Osteoblast (primary cell): ENCODE measurements around the gene LIG3. TPM values are rescaled to one million over a fixed set of nuclear protein-coding genes. Genes with fewer than 3 reads are reported as not detected.
A peak's percentile ranks its signal among the peaks of the same experiment; 100 is the strongest.

Source experiments
- DNase-seq: peaks from one replicate; pipeline ENCODE4 v3.0.0; 2011; ENCODE audit warnings: low spot score, mixed read lengths; ENCODE audit not compliant: insufficient read length; ENCODE audit errors: missing footprints
- H2AFZ ChIP-seq: 2 replicates; pipeline ENCODE4 v1.6.0; 2011; ENCODE audit warnings: mild to moderate bottlenecking, low read length
- H3K27ac ChIP-seq: 2 replicates; pipeline ENCODE4 v1.5.1; 2011; ENCODE audit warnings: mild to moderate bottlenecking, low read depth, low read length, moderate library complexity
- H3K27me3 ChIP-seq: 2 replicates; pipeline ENCODE4 v1.6.0; 2012; ENCODE audit warnings: mild to moderate bottlenecking, control low read depth, inconsistent platforms, low read length, moderate library complexity; ENCODE audit not compliant: insufficient read depth
- H3K36me3 ChIP-seq: 2 replicates; pipeline ENCODE4 v1.5.1; 2011; ENCODE audit warnings: mild to moderate bottlenecking, low read length, control low read depth, moderate library complexity; ENCODE audit not compliant: insufficient read depth
- H3K4me1 ChIP-seq: 2 replicates; pipeline ENCODE4 v1.5.1; 2011; ENCODE audit warnings: mild to moderate bottlenecking, low read length, control low read depth, moderate library complexity; ENCODE audit not compliant: insufficient read depth
- H3K4me2 ChIP-seq: 2 replicates; pipeline ENCODE4 v1.6.0; 2011; ENCODE audit warnings: mild to moderate bottlenecking, low read length; ENCODE audit not compliant: insufficient read depth
- H3K4me3 ChIP-seq: fragments of 200-600 bp; sonication (generic); 3 replicates; pipeline ENCODE4 v1.5.1; 2012; ENCODE audit warnings: mild to moderate bottlenecking, low read length, inconsistent platforms; ENCODE audit not compliant: insufficient read depth
- H3K79me2 ChIP-seq: 2 replicates; pipeline ENCODE4 v1.6.0; 2012; ENCODE audit warnings: mild to moderate bottlenecking, low read length, control low read depth, inconsistent platforms; ENCODE audit not compliant: insufficient read depth
- H3K9me3 ChIP-seq: 2 replicates; pipeline ENCODE4 v1.5.1; 2011; ENCODE audit warnings: low read depth, low read length, control low read depth
- H4K20me1 ChIP-seq: 2 replicates; pipeline ENCODE4 v1.6.0; 2012; ENCODE audit warnings: mild to moderate bottlenecking, low read length, control low read depth; ENCODE audit not compliant: insufficient read depth
- total RNA-seq: library from RNA; depleted of rRNA; stranded (reverse); fragments of >200 nt; gene quantifications from 2 replicates; pipeline ENCODE4 v1.2.3, GENCODE V29; 2012
- TF ChIP-seq, protein P1 (sequence below): IDR thresholded peaks from 2 replicates; pipeline ENCODE4 v1.5.1; 2011; ENCODE audit warnings: mild to moderate bottlenecking, low read depth, low read length, moderate library complexity; ENCODE audit errors: extremely low read depth

Gene LIG3
- total RNA-seq, 1 donor = 26.1 TPM

DNA sequence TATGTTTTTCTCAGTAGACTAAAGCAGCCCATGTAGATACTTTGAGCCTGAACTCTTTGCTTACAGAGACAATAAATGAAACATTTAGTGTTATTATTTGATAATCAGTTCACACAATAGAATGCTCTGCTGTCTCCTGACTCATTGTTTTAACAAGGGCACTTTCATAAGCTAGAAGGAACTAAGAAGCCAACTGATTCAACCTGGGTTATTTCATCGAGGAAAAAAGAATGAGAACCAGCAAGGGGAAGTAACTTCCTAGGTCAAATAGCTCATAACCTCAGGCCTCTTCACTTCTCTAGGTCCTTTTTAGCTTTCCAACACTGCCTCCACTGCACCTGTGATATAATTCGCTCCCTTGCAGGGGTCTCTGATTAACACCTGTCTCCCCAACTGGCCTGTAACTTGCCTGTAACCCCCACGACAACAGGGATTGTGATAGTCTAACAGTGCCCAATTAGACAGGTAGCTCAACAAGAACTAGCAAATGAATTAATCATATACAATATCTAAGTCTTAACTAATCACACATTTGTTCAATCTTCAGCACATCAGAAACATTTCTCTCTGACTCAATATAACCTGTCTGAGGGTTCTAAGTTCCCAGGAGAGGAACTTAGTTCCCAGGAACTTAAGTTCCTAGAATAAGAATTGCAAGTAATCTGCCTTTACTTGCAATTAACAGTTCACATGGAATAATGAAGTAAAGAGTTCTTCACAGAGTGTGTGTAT, 48.4 kb downstream of the LIG3 start:
- H3K9me3 ChIP-seq = no peaks in the 10 kb centered on the region
- no peak overlapping the region for H3K4me2 ChIP-seq
- H3K27me3 ChIP-seq = no peaks in the 10 kb centered on the region
- H3K27ac ChIP-seq = peak overlapping the region; percentile 57
- peaks cover 10% of the 10 kb centered on the region for H3K4me1 ChIP-seq
- TF ChIP-seq, protein P1, sequence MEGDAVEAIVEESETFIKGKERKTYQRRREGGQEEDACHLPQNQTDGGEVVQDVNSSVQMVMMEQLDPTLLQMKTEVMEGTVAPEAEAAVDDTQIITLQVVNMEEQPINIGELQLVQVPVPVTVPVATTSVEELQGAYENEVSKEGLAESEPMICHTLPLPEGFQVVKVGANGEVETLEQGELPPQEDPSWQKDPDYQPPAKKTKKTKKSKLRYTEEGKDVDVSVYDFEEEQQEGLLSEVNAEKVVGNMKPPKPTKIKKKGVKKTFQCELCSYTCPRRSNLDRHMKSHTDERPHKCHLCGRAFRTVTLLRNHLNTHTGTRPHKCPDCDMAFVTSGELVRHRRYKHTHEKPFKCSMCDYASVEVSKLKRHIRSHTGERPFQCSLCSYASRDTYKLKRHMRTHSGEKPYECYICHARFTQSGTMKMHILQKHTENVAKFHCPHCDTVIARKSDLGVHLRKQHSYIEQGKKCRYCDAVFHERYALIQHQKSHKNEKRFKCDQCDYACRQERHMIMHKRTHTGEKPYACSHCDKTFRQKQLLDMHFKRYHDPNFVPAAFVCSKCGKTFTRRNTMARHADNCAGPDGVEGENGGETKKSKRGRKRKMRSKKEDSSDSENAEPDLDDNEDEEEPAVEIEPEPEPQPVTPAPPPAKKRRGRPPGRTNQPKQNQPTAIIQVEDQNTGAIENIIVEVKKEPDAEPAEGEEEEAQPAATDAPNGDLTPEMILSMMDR = no peak
- no peaks in the 10 kb centered on the region for H4K20me1 ChIP-seq
- DNase-seq = peak; percentile 69
- H2AFZ ChIP-seq = no peak overlapping the region
- H3K36me3 ChIP-seq = peaks cover 14% of the 10 kb centered on the region
- H3K79me2 ChIP-seq = peaks cover 5% of the 10 kb centered on the region
- no peak overlapping the region for H3K4me3 ChIP-seq

DNA sequence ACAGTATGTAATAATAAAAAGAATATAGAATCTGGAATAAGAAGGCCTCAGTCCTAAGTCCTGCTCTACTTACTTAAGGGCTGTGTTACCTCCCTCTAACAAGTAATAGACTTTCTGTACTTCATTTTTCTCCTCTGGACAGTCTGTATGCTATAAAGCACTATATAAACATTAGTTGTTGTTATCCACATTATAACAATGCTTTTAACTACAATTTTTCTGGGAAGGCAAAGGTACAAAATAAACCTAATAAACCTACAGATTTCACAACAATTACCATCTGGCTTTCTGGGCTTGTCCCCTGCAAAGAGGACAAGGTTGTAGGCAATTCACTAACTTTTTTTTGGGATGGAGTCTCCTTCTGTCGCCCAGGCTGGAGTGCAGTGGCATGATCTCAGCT, 50.5 kb downstream of the LIG3 start:
- H3K4me3 ChIP-seq = no peak overlapping the region
- H3K27me3 ChIP-seq = no peaks in the 10 kb centered on the region
- H3K4me1 ChIP-seq = peaks cover 10% of the 10 kb centered on the region
- peaks cover 5% of the 10 kb centered on the region for H3K36me3 ChIP-seq
- no peak overlapping the region for H2AFZ ChIP-seq
- no peaks in the 10 kb centered on the region for H3K9me3 ChIP-seq
- H3K4me2 ChIP-seq = no peak overlapping the region
- no peaks in the 10 kb centered on the region for H4K20me1 ChIP-seq
- no peak overlapping the region for H3K27ac ChIP-seq
- DNase-seq = no peak
- peaks cover 5% of the 10 kb centered on the region for H3K79me2 ChIP-seq
- TF ChIP-seq, protein P1 = no peak

DNA sequence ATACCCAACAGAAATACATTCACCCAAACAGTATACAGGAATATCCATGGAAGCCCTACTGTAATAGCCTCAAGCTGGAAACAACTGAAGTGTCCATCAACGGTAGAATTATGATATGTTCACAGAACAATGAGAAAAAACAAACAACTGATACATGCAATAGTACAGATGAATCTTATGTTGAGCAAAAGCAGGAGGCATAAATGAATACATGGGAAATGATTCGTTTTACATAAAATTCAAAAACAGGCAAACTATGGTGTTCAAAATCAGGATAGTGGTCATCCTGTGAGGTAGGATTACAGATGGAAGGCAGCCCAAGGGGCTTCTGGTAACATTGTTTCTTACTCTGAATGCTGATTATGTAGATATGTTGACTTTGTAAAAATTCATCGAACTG, 58.1 kb downstream of the LIG3 start:
- Histone ChIP-seq H2AFZ (no peak overlapping the region), H3K4me3 (no peak overlapping the region), H3K27me3 (no peaks in the 10 kb centered on the region), H3K36me3 (peaks cover 4% of the 10 kb centered on the region), H3K4me1 (no peaks in the 10 kb centered on the region), H3K4me2 (no peak overlapping the region), H3K9me3 (no peaks in the 10 kb centered on the region), H3K79me2 (peaks cover 23% of the 10 kb centered on the region), H3K27ac (no peak overlapping the region), H4K20me1 (peaks cover 6% of the 10 kb centered on the region)
- TF ChIP-seq, protein P1 = no peak
- DNase-seq = no peak

DNA sequence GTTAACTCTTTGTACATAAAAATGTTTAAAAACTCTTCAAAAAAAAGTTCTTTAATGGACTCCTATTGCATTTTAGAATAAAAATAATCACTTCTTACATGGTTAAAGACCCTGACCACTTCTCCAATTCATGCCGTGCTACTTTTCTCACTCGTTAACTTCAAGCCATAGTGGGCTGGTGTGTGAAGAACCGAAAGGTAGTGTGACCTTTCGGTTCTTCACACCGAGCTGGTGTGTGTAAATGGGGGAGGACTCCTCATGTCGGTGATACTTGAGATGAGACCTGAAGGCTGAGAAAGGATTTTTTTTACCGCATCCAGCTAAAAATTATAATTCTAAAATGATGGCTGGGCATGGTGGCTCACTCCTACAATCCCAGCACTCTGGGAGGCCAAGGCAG, 61.1 kb downstream of the LIG3 start:
- Histone ChIP-seq H2AFZ (no peak overlapping the region), H3K4me2 (no peak overlapping the region), H3K79me2 (peaks cover 41% of the 10 kb centered on the region), H3K27ac (no peak overlapping the region), H3K36me3 (no peaks in the 10 kb centered on the region), H3K4me3 (no peak overlapping the region), H3K9me3 (no peaks in the 10 kb centered on the region), H3K27me3 (no peaks in the 10 kb centered on the region), H4K20me1 (peaks cover 9% of the 10 kb centered on the region), H3K4me1 (peaks cover 4% of the 10 kb centered on the region)
- TF ChIP-seq, protein P1 = no peak
- no peak for DNase-seq
